Measurements from ENCODE around the gene UTF1. TPM values are rescaled to one million over a fixed set of nuclear protein-coding genes. Genes with fewer than 3 reads are reported as not detected.

Gene UTF1
- total RNA-seq, 2 experiments from 2014 or later = not detected

- Histone ChIP-seq H3K27ac (ENCODE audit: low read depth, low read length, poor library complexity, severe bottlenecking) (no peak overlapping the region), H3K79me2 (ENCODE audit: insufficient read depth, low read depth, low read length) (no peaks in the 10 kb centered on the region)
- TF ChIP-seq CTCF (conservative IDR thresholded peaks at IDR 0.05; ENCODE audit: low read length) (no peak), EZH2phosphoT487 (IDR thresholded peaks at IDR 0.05; ENCODE audit: borderline replicate concordance, low read depth, low read length) (no peak)
Measured at GRCh38 chr10:133195096-133195495, 34.9 kb upstream of the UTF1 start.

GRCh38 chr10:133195611-133196010 is 34.4 kb upstream of the UTF1 start:
- Histone ChIP-seq H3K9me3 (ENCODE audit: low read length) (no peaks in the 10 kb centered on the region), H4K20me1 (ENCODE audit: insufficient read depth, low read length) (no peaks in the 10 kb centered on the region), H3K4me2 (ENCODE audit: low read length) (no peak overlapping the region), H3K4me3 (ENCODE audit: low read depth, low read length, poor library complexity, severe bottlenecking) (no peak overlapping the region), H3K4me1 (ENCODE audit: insufficient read depth, low read length, poor library complexity, severe bottlenecking) (no peaks in the 10 kb centered on the region), H3K36me3 (ENCODE audit: insufficient read depth, low read length) (no peaks in the 10 kb centered on the region), H2AFZ (ENCODE audit: low read length) (no peak overlapping the region), H3K27ac (ENCODE audit: low read depth, low read length, poor library complexity, severe bottlenecking) (no peak overlapping the region), H3K9me2 (ENCODE audit: insufficient read depth, low read length) (no peaks in the 10 kb centered on the region), H3K79me2 (ENCODE audit: insufficient read depth, low read depth, low read length) (no peaks in the 10 kb centered on the region)
- no TSS peak for BruUV-seq (replicated peaks)
- intact Hi-C loops (cut with micrococcal nuclease; ENCODE audit: unreplicated experiment) = no loop called here
- ChIA-PET POLR2A (no interaction called here), CTCF (ENCODE audit: unreplicated experiment) (no interaction called here)
- DNase-seq (ENCODE audit: low spot score) = no peak
- TF ChIP-seq EZH2phosphoT487 (IDR thresholded peaks at IDR 0.05; ENCODE audit: borderline replicate concordance, low read depth, low read length) = no peak
- TF ChIP-seq CTCF (conservative IDR thresholded peaks at IDR 0.05; ENCODE audit: low read length) = no peak

More at GRCh38 chr10:133195096-133195495, 34.9 kb upstream of the UTF1 start:
- ChIA-PET CTCF (ENCODE audit: unreplicated experiment) (no interaction called here), POLR2A (no interaction called here)
- H4K20me1 ChIP-seq (ENCODE audit: insufficient read depth, low read length) = no peaks in the 10 kb centered on the region
- H3K9me2 ChIP-seq (ENCODE audit: insufficient read depth, low read length) = no peaks in the 10 kb centered on the region
- DNase-seq (ENCODE audit: low spot score) = no peak
- H3K4me3 ChIP-seq (ENCODE audit: low read depth, low read length, poor library complexity, severe bottlenecking) = no peak overlapping the region
- no peaks in the 10 kb centered on the region for H3K9me3 ChIP-seq (ENCODE audit: low read length)
- no peak overlapping the region for H3K4me2 ChIP-seq (ENCODE audit: low read length)
- H2AFZ ChIP-seq (ENCODE audit: low read length) = no peak overlapping the region
- no TSS peak for BruUV-seq (replicated peaks)
- intact Hi-C loops (cut with micrococcal nuclease; ENCODE audit: unreplicated experiment) = no loop called here
- no peaks in the 10 kb centered on the region for H3K4me1 ChIP-seq (ENCODE audit: insufficient read depth, low read length, poor library complexity, severe bottlenecking)
- H3K36me3 ChIP-seq (ENCODE audit: insufficient read depth, low read length) = no peaks in the 10 kb centered on the region

- no peaks in the 10 kb centered on the region for H3K9me3 ChIP-seq (ENCODE audit: low read length)
- H3K27ac ChIP-seq (ENCODE audit: low read depth, low read length, poor library complexity, severe bottlenecking) = no peak overlapping the region
- intact Hi-C loops (cut with micrococcal nuclease; ENCODE audit: unreplicated experiment) = no loop called here
- H3K36me3 ChIP-seq (ENCODE audit: insufficient read depth, low read length) = no peaks in the 10 kb centered on the region
- no peak overlapping the region for H2AFZ ChIP-seq (ENCODE audit: low read length)
- POLR2A ChIA-PET = no interaction called here
- no peaks in the 10 kb centered on the region for H3K9me2 ChIP-seq (ENCODE audit: insufficient read depth, low read length)
- no peak overlapping the region for H3K4me3 ChIP-seq (ENCODE audit: low read depth, low read length, poor library complexity, severe bottlenecking)
- BruUV-seq (replicated peaks) = no TSS peak
- H3K4me1 ChIP-seq (ENCODE audit: insufficient read depth, low read length, poor library complexity, severe bottlenecking) = no peaks in the 10 kb centered on the region
- no peaks in the 10 kb centered on the region for H3K79me2 ChIP-seq (ENCODE audit: insufficient read depth, low read depth, low read length)
- H4K20me1 ChIP-seq (ENCODE audit: insufficient read depth, low read length) = no peaks in the 10 kb centered on the region
- no peak for DNase-seq (ENCODE audit: low spot score)
- CTCF ChIA-PET (ENCODE audit: unreplicated experiment) = no interaction called here
- H3K4me2 ChIP-seq (ENCODE audit: low read length) = no peak overlapping the region
- no peak for TF ChIP-seq EZH2phosphoT487 (IDR thresholded peaks at IDR 0.05; ENCODE audit: borderline replicate concordance, low read depth, low read length)
- no peak for TF ChIP-seq CTCF (conservative IDR thresholded peaks at IDR 0.05; ENCODE audit: low read length)
Measured at GRCh38 chr10:133196221-133196915, 33.6 kb upstream of the UTF1 start.

Data from OCI-LY7 (cell line).